ENCODE measurements around the gene DNAJC4. TPM values are rescaled to one million over a fixed set of nuclear protein-coding genes. Genes with fewer than 3 reads are reported as not detected.

DNAJC4 gene
- total RNA-seq, 1 donor from 2014 or later, result 59.9 TPM

- no peaks in the 10 kb centered on the region for H3K9me3 ChIP-seq (replicated peaks)
- intact Hi-C loops (cut with micrococcal nuclease), result no loop called here
- H3K36me3 ChIP-seq, result peaks cover 10% of the 10 kb centered on the region
- peak within 1 kb of the TSS; percentile 82 for H3K4me3 ChIP-seq
- DNase-seq, result peak; percentile 99
- TF ChIP-seq CTCF (IDR thresholded peaks at IDR 0.05; ENCODE audit: borderline replicate concordance), result peak; percentile 44
- H3K27ac ChIP-seq (replicated peaks), result peak within 1 kb of the TSS; percentile 98
- H3K4me1 ChIP-seq, result peaks cover 46% of the 10 kb centered on the region
- no peaks in the 10 kb centered on the region for H3K27me3 ChIP-seq (ENCODE audit: low read depth)
Measured at GRCh38 chr11:64185693-64186491, 44.5 kb upstream of the DNAJC4 start, which contains the start of gene STIP1. Gene STIP1, plus strand, starts transcription at chr11:64186171. Its CDS starts 91 bp downstream, at chr11:64186262.

DNA sequence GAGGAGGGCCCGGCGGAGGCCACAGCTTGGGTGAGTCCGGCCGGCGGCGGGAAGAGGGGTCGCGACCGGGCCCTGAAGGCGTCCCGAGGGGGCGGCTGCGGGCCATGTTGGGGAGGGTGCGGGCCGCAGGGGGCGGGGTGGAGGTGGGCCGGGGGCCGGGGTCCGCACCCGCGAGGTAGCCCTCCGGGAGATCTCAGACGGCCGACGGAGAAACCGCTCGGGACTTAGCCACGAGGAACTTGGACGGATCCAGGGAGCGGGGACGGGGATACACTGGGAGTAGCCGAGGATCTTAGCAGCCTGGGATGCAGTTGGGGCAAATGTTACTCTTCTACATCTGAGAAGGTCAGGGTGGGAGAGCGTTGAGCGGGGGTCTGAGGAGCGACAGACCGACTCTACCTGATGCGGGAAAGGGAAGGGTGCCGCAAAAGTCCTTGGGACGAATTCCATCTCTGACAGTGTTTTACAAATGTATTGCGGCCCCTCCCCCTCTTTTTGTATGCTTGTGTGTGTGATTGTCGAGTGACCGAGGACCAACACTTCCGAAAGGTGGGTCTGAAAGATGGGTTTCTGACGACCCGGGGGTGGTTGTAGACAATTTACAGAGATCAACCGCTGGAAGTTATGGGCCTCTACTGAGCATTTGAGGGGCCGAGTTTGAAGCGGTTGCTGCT lies 43.7 kb upstream of the DNAJC4 start:
- Histone ChIP-seq H3K9me3 (replicated peaks) (no peaks in the 10 kb centered on the region), H3K4me1 (peaks cover 42% of the 10 kb centered on the region), H3K36me3 (peaks cover 10% of the 10 kb centered on the region), H3K4me3 (no peak overlapping the region), H3K27ac (replicated peaks) (no peak overlapping the region), H3K27me3 (ENCODE audit: low read depth) (no peaks in the 10 kb centered on the region)
- DNase-seq, result no peak
- intact Hi-C loops (cut with micrococcal nuclease), result no loop called here
- no peak for TF ChIP-seq CTCF (IDR thresholded peaks at IDR 0.05; ENCODE audit: borderline replicate concordance)

DNA sequence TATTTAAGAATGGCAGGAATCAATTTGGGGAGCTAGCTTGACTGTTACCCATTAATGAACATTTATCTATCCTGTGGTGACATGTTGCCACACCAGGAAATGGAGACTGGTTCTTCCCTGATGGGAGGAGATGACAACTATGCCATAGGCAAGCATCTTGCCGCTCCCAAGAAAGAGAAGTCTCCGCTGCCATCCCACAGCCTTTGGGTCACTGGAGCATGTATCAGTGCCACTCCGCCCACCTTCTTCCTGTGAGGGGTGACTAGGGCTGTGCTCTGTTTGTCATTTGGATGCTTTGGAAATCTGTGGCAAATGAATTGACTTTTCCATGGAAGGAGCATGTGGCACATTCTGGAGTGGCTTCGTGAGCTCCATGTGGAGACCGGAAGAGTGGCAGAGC lies 37.9 kb upstream of the DNAJC4 start:
- H3K4me3 ChIP-seq, result no peak overlapping the region
- no peak for DNase-seq
- no peaks in the 10 kb centered on the region for H3K9me3 ChIP-seq (replicated peaks)
- no peak for TF ChIP-seq CTCF (IDR thresholded peaks at IDR 0.05; ENCODE audit: borderline replicate concordance)
- H3K27ac ChIP-seq (replicated peaks), result no peak overlapping the region
- intact Hi-C loops (cut with micrococcal nuclease), result no loop called here
- peaks cover 4% of the 10 kb centered on the region for H3K4me1 ChIP-seq
- H3K27me3 ChIP-seq (ENCODE audit: low read depth), result no peaks in the 10 kb centered on the region
- H3K36me3 ChIP-seq, result peaks cover 61% of the 10 kb centered on the region

- H3K4me1 ChIP-seq, result no peaks in the 10 kb centered on the region
- intact Hi-C loops (cut with micrococcal nuclease), result no loop called here
- no peaks in the 10 kb centered on the region for H3K27me3 ChIP-seq (ENCODE audit: low read depth)
- no peak for TF ChIP-seq CTCF (IDR thresholded peaks at IDR 0.05; ENCODE audit: borderline replicate concordance)
- no peaks in the 10 kb centered on the region for H3K9me3 ChIP-seq (replicated peaks)
- no peak overlapping the region for H3K27ac ChIP-seq (replicated peaks)
- peaks cover 93% of the 10 kb centered on the region for H3K36me3 ChIP-seq
- DNase-seq, result no peak
- H3K4me3 ChIP-seq, result no peak overlapping the region
Measured at GRCh38 chr11:64196626-64197025, 33.7 kb upstream of the DNAJC4 start.

- H3K36me3 ChIP-seq, result peaks cover 99% of the 10 kb centered on the region
- no peak overlapping the region for H3K4me3 ChIP-seq
- H3K27ac ChIP-seq (replicated peaks), result no peak overlapping the region
- intact Hi-C loops (cut with micrococcal nuclease), result no loop called here
- H3K27me3 ChIP-seq (ENCODE audit: low read depth), result no peaks in the 10 kb centered on the region
- H3K9me3 ChIP-seq (replicated peaks), result no peaks in the 10 kb centered on the region
- H3K4me1 ChIP-seq, result peaks cover 8% of the 10 kb centered on the region
- TF ChIP-seq CTCF (IDR thresholded peaks at IDR 0.05; ENCODE audit: borderline replicate concordance), result no peak
- no peak for DNase-seq
Measured at GRCh38 chr11:64198511-64198910, 31.8 kb upstream of the DNAJC4 start.

Data from left ventricle myocardium inferior (tissue), 1 donor.